HL-60 (cell line): ENCODE measurements around the gene ATP13A5.

Experiments used
- DNase-seq, 2 experiments: peaks; one replicate each; pipeline ENCODE4 v3.0.0-alpha.2; 2010 to 2020; ENCODE audit warnings: low read depth in 1 of 2, low spot score in 1 of 2
- H3K27ac ChIP-seq: fragments of 250-450 bp; sonication (Bioruptor Pico); replicated peaks from 2 replicates; pipeline ENCODE4 v1.5.1; 2020; ENCODE audit warnings: mild to moderate bottlenecking, moderate library complexity
- H3K27me3 ChIP-seq: fragments of 250-450 bp; sonication (Bioruptor Pico); 2 replicates; pipeline ENCODE4 v1.5.1; 2021; ENCODE audit warnings: mild to moderate bottlenecking, moderate library complexity; ENCODE audit not compliant: insufficient read depth, poor library complexity, severe bottlenecking
- H3K4me3 ChIP-seq: replicated peaks from 2 replicates; pipeline ENCODE4 v1.5.1; 2011; ENCODE audit warnings: mild to moderate bottlenecking, control low read depth, low read length; ENCODE audit not compliant: insufficient read depth
- GABPA ChIP-seq: IDR thresholded peaks from 2 replicates; pipeline ENCODE4 v1.6.1; 2012; ENCODE audit warnings: low read depth
- POLR2AphosphoS5 ChIP-seq: IDR thresholded peaks from 2 replicates; pipeline ENCODE4 v1.6.1; 2012; ENCODE audit warnings: low read depth
- REST ChIP-seq: IDR thresholded peaks from 2 replicates; pipeline ENCODE4 v1.6.1; 2012; ENCODE audit warnings: low read depth; ENCODE audit not compliant: insufficient replicate concordance
- SPI1 ChIP-seq: IDR thresholded peaks from 2 replicates; pipeline ENCODE4 v1.6.1; 2012; ENCODE audit warnings: low read depth, mild to moderate bottlenecking, borderline replicate concordance
- TF ChIP-seq, protein P1 (sequence below): IDR thresholded peaks from one replicate; pipeline ENCODE4 v1.5.1; 2011; ENCODE audit warnings: low read length, control low read depth, inconsistent platforms; ENCODE audit not compliant: insufficient read depth

The ATP13A5 gene

GRCh38 chr3:193388361-193388760 is 9.8 kb upstream of the ATP13A5 start:
- no peak overlapping the region for H3K4me3 ChIP-seq
- DNase-seq = no peak
- no peak overlapping the region for H3K27ac ChIP-seq
- TF ChIP-seq, protein P1, sequence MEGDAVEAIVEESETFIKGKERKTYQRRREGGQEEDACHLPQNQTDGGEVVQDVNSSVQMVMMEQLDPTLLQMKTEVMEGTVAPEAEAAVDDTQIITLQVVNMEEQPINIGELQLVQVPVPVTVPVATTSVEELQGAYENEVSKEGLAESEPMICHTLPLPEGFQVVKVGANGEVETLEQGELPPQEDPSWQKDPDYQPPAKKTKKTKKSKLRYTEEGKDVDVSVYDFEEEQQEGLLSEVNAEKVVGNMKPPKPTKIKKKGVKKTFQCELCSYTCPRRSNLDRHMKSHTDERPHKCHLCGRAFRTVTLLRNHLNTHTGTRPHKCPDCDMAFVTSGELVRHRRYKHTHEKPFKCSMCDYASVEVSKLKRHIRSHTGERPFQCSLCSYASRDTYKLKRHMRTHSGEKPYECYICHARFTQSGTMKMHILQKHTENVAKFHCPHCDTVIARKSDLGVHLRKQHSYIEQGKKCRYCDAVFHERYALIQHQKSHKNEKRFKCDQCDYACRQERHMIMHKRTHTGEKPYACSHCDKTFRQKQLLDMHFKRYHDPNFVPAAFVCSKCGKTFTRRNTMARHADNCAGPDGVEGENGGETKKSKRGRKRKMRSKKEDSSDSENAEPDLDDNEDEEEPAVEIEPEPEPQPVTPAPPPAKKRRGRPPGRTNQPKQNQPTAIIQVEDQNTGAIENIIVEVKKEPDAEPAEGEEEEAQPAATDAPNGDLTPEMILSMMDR = no peak
- TF ChIP-seq REST (no peak), SPI1 (no peak), GABPA (no peak), POLR2AphosphoS5 (no peak)
- no peaks in the 10 kb centered on the region for H3K27me3 ChIP-seq

DNA sequence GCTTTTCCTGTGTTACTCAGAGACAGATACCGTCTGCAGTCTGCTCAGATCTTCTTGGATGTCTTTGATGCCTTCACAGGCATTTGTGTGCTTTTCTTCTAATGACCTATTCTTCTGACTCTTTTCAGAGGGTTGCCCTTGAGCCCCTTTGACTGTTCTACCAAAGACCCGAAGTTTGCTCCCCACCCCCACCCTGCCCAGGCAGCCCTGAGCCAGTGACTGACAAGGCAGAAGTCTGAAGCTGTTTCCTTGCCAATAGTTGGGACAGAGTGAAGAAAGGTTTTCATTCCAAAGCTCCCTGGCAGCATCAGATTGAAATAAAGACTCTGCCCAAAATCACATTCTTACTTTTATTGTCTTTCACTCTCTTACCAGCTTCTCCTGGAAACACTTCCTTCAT is 9.0 kb upstream of the ATP13A5 start:
- Histone ChIP-seq H3K27me3 (no peaks in the 10 kb centered on the region), H3K4me3 (no peak overlapping the region), H3K27ac (no peak overlapping the region)
- TF ChIP-seq POLR2AphosphoS5 (no peak), REST (no peak), GABPA (no peak), SPI1 (no peak)
- TF ChIP-seq, protein P1 = no peak
- DNase-seq = no peak

DNA sequence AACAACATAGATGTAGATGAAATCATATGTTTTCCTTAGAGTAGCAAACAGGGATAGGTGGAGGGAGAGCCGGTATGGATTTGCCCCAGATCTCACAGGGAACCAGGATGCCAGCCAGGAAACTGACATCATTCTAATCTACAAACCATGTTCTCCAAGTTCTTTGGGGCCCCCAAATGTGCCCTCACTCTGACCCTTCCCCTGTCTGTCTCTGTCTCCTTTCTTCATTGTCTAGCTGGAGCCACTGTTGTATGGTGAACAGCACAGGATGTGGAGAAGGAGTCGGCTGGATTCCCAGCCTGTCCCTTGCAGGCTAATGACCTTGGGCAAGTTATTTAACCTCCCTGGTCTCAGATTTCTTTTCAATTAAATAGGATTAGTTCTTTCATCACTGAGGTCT is 962 bp downstream of the ATP13A5 start:
- TF ChIP-seq POLR2AphosphoS5 (no peak), SPI1 (no peak), REST (no peak), GABPA (no peak)
- TF ChIP-seq, protein P1 = no peak
- H3K27ac ChIP-seq = no peak overlapping the region
- no peak for DNase-seq
- H3K27me3 ChIP-seq = peaks cover 4% of the 10 kb centered on the region
- H3K4me3 ChIP-seq = no peak overlapping the region
